GM10248 (cell line): ENCODE data around the gene TLCD3A.

Source experiments
- CTCF ChIA-PET: fragments of 300-600 bp; sonication (Branson Sonifier 250); formaldehyde crosslinking; extraction: SDS; loops from one replicate; lab custom pipeline; 2021; ENCODE audit warnings: antibody characterized with exemption; lab: Yijun Ruan, JAX
- POLR2A ChIA-PET: fragments of 350-650 bp; sonication (Branson Sonifier 250); formaldehyde crosslinking; extraction: SDS; loops from one replicate; lab custom pipeline; 2020; ENCODE audit warnings: antibody characterized with exemption; lab: Yijun Ruan, JAX
- DNase-seq: peaks from one replicate; pipeline ENCODE4 v3.0.0; 2012; ENCODE audit errors: extremely low spot score
- CTCF ChIP-seq: IDR thresholded peaks from 2 replicates; pipeline ENCODE4 v1.5.1; 2012; ENCODE audit warnings: mild to moderate bottlenecking, low read depth; ENCODE audit errors: extremely low read depth, missing control alignments, control extremely low read depth

TLCD3A gene

DNA sequence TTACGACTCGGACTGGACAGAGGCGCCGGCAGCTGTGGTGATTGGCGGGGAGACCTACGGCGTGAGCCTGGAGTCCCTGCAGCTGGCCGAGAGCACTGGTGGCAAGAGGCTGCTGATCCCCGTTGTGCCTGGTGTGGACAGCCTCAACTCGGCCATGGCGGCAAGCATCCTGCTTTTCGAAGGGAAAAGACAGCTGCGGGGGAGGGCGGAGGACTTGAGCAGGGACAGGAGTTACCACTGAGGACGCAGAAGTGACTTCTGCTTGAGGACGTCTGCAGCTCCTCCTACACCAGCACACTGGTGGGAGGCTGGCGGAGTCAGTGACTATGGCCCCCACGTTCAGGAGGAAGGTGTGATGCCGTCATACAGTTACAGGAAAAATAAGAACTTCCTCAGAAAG lies 59.4 kb downstream of the TLCD3A start:
- ChIA-PET POLR2A (no interaction called here), CTCF (interaction anchor here (1.8 kb wide), 2 partner anchors 189 to 205 kb away, joined by 7 to 8 read pairs; partner anchors contain the start of gene TIMM22)
- DNase-seq: no peak
- TF ChIP-seq CTCF: no peak

- CTCF ChIA-PET: interaction anchor here (1.8 kb wide), 2 partner anchors 188 to 204 kb away, joined by 7 to 8 read pairs; partner anchors contain the start of gene TIMM22
- POLR2A ChIA-PET: no interaction called here
- no peak for DNase-seq
- no peak for TF ChIP-seq CTCF
These were observed 59.9 kb downstream of the TLCD3A start for GRCh38 chr17:792277-792676.
